NCI-H526 treated with DMSO at 0.1 percent for 48 hours (cell line): ENCODE measurements around the gene SPAST.
"Not testable (repeated sequence)": the region's sequence is repeated elsewhere in the genome, so short reads cannot be mapped to it uniquely, and the experiment has no call there.

Experiments
- DNase-seq: peaks from one replicate; lab custom pipeline; 2025; lab: John Stamatoyannopoulos, UW

Gene SPAST

GRCh38 chr2:32124660-32125059 lies 61.3 kb downstream of the SPAST start:
- no peak for DNase-seq

- DNase-seq = no peak
These were observed 65.3 kb downstream of the SPAST start for GRCh38 chr2:32128636-32129035.

GRCh38 chr2:32129086-32129485 lies 65.7 kb downstream of the SPAST start:
- no peak for DNase-seq

GRCh38 chr2:32135409-32135808 lies 72.1 kb downstream of the SPAST start:
- no peak for DNase-seq

- DNase-seq = no peak
These were observed 72.7 kb downstream of the SPAST start for GRCh38 chr2:32136097-32136496.

GRCh38 chr2:32151544-32151943 lies 88.2 kb downstream of the SPAST start:
- DNase-seq = not testable (repeated sequence)

GRCh38 chr2:32159678-32160077 lies 96.3 kb downstream of the SPAST start:
- DNase-seq = no peak

GRCh38 chr2:32161296-32161695 lies 97.9 kb downstream of the SPAST start:
- DNase-seq = no peak

GRCh38 chr2:32164254-32164653 lies 100.9 kb downstream of the SPAST start:
- DNase-seq = not testable (repeated sequence)

GRCh38 chr2:32165027-32165347 lies 101.6 kb downstream of the SPAST start:
- DNase-seq = not testable (repeated sequence)

GRCh38 chr2:32166115-32166574 lies 102.8 kb downstream of the SPAST start:
- no peak for DNase-seq

- no peak for DNase-seq
These were observed 105.2 kb downstream of the SPAST start for GRCh38 chr2:32168513-32168912.

GRCh38 chr2:32172870-32173269 lies 109.5 kb downstream of the SPAST start:
- no peak for DNase-seq

GRCh38 chr2:32182667-32183066 lies 119.3 kb downstream of the SPAST start:
- no peak for DNase-seq

GRCh38 chr2:32189011-32189410 lies 125.7 kb downstream of the SPAST start:
- no peak for DNase-seq

GRCh38 chr2:32192418-32192817 lies 129.1 kb downstream of the SPAST start:
- DNase-seq = no peak

GRCh38 chr2:32200814-32201213 lies 137.5 kb downstream of the SPAST start:
- no peak for DNase-seq

GRCh38 chr2:32203428-32203827 lies 140.1 kb downstream of the SPAST start:
- not testable (repeated sequence) for DNase-seq
